HG02981 (cell line): ENCODE measurements around the gene WDR18.

Experiments used
- ATAC-seq: cut with Tn5 transposase; IDR thresholded peaks from one replicate; pipeline ENCODE4 v1.9.1; 2021; ENCODE audit warnings: mild to moderate bottlenecking, moderate library complexity; ENCODE audit not compliant: unreplicated experiment

The WDR18 gene

GRCh38 chr19:991174-991931, 7.2 kb downstream of the WDR18 start:
- ATAC-seq, result no peak

DNA sequence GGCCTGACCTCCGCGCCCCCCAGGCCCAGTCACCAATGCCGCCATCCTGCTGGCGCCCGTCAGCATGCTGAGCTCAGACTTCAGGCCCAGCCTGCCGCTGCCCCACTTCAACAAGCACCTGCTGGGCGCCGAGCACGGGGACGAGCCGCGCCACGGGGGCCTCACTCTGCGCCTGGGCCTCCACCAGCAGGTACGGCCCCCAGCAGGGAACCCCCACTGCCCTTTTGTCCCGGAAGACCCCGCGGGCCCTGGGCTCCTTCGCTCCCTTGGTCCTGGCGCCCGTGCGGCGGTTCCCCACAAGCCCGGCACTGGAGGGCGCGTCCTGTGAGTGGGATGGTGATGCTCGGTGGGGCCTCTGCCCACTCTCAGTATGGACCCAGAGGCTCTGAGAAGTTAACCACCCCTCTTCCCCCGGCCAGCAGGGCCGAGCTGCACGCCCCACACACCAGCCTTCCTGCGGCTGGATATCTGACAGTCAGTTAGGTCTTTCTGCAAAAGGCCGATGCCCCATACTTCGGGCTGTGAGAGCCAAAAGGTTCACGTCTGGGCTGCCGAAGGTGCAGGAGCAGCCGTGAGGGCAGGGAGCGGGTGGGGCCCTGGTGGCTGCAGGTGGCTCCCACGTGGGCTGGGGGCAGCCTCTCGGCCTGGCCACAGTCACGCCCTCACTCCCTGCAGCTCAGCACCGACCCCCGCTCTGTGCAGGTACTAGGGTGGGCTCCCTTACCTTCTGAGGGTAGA, 8.0 kb downstream of the WDR18 start:
- no peak for ATAC-seq

DNA sequence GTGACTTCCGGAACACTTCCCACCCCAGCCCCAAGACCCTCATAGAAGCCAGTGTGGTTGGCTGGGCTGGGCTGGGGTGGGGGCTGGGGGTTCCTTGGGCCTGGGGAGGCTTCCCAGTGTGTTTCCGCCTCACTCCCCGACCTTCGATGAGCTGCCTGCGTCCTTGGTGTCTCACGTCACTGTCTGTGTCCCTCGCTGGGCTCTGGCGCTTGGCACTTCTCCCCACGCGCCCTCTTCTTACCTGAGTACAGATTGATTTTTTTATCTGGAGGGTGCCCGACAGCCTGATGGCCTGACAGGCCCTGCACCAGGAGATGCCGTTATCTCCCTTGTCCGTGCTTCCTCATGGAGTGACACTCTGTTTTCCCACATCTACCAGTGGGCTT, 8.5 kb downstream of the WDR18 start:
- no peak for ATAC-seq

- no peak for ATAC-seq
Measured at GRCh38 chr19:993361-993830, 9.3 kb downstream of the WDR18 start.

GRCh38 chr19:993831-994393, 9.8 kb downstream of the WDR18 start:
- ATAC-seq, result no peak

- no peak for ATAC-seq
Measured at GRCh38 chr19:994516-994915, 10.4 kb downstream of the WDR18 start.

DNA sequence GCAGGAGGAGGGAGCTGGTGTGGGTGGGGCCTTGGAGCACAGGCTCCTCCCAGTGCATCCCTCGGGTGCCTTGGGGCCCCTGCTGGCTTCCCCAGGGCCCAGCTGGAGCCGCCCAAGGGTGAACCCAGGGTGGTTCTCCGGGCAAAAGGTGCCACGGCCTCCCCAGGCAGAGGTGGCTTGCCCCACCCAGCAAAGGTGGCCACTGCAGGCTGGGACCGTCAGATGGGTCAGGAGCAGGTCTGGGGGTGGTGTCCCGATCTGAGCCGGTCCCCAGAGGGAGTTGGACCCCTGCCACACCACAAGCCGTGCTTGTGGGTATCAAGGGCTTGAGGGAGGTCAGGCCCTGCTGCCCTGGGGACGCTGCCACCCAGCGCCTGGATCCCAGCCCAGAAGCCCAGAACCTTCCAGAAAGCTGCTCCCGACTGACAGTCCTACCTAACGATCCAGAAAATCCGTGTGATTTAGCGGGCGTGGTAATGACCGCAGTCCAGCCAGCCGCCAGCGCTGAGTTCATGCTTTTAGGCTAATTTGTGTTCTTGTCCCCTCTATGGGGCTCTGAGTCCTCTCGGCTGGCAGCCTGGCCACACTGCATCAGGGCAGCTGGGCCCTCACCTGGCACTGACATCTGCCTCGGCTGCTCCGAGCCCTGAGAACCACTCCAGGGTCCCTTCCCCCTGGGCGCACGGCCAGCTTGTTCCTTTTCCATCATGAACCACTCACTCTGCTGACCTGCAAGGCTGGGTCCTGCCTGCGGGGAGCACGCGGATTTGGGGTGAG, 11.1 kb downstream of the WDR18 start:
- ATAC-seq, result no peak

GRCh38 chr19:996051-996838, 12.1 kb downstream of the WDR18 start:
- no peak for ATAC-seq

DNA sequence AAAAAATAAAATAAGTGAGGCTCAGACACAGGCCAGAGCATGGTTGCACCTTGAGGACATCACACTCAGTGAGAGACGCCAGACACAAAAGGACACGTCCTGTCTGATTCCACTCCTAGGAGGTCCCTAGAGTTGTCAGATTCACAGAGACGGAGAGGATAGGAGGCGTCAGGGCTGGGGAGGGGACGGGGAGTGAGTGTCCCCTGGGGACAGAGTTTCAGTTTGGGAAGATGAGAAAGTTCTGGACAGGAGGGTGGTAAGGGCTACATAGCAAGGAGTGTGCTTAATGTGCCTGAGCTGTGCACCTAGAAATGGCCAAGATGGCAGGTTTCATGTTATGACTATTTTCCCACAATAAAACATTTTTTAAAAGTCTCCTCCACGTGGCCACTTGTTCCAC, 13.9 kb downstream of the WDR18 start:
- no peak for ATAC-seq

GRCh38 chr19:999379-999719, 15.2 kb downstream of the WDR18 start:
- no peak for ATAC-seq

- no peak for ATAC-seq
Measured at GRCh38 chr19:1000095-1000494, 15.9 kb downstream of the WDR18 start, which contains the start of gene GRIN3B. Gene GRIN3B, plus strand, starts transcription at chr19:1000419. Its CDS starts 19 bp downstream, at chr19:1000438.

DNA sequence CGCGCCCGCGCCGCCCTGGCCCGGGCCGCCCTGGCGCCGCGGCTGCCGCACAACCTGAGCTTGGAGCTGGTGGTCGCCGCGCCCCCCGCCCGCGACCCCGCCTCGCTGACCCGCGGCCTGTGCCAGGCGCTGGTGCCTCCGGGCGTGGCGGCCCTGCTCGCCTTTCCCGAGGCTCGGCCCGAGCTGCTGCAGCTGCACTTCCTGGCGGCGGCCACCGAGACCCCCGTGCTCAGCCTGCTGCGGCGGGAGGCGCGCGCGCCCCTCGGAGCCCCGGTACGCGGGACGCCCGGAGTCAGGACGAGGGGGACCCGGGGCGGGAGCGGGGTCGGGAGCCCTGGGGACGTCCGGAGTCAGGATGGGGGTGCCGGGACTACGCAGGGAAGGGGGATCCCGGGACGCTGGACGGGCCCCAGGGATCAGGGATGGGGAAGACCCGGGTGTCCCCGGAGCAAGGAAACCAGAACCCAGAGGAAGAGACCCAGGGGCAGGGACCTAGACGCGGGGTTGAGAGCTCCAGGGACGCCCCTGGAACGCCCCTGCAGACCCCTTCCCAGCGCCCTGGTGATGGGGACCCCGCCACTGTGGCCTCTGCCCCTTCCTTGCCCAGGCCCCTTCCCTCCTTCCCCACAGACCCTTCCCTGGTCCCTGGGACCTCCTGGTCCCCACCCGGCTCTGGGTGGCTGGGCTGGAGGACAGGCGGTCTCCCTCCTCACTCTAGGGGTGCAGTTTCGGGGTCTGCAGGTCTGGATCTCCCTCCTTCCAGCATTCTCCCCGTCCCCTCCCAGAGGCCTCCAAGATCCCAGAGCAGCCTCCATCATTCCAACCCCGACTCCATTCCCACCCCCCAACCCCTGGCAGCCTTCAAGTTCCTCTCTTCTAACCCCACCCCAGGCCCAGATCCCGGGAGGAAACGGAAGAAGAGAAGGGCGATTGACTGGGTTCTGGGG, 16.7 kb downstream of the WDR18 start:
- no peak for ATAC-seq

DNA sequence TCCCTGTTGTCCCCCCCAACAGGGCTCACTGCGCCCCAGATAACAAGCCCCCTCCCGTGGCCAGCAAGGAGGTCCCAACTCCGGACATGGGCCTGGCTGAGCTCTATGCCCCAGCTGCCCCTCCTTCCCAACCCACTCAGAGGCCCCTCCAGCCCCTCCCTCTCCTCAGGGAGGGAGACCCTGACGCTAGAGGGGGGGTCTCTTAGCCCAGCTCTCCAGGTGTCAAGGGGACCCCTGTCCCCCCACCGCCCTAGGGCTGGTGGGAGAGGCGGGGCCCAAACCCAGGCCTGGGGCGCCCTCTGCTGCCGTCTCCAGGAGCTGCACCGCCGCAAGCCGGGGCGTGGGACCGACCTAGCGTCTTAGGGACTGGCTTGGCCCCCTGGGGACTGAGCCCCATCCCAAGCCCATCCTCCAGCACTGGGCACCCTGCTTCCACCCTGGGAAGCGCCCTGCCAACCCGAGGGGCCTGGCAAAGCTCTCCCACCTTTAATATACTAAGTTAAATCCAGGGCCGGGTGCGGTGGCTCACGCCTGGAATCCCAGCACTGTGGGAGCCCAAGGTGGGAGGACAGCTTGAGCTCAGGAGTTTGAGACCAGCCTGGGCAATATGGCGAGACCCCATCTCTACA, 17.5 kb downstream of the WDR18 start:
- no peak for ATAC-seq

GRCh38 chr19:1002600-1002999, 18.5 kb downstream of the WDR18 start:
- ATAC-seq, result no peak

GRCh38 chr19:1003283-1003682, 19.1 kb downstream of the WDR18 start:
- ATAC-seq, result no peak

DNA sequence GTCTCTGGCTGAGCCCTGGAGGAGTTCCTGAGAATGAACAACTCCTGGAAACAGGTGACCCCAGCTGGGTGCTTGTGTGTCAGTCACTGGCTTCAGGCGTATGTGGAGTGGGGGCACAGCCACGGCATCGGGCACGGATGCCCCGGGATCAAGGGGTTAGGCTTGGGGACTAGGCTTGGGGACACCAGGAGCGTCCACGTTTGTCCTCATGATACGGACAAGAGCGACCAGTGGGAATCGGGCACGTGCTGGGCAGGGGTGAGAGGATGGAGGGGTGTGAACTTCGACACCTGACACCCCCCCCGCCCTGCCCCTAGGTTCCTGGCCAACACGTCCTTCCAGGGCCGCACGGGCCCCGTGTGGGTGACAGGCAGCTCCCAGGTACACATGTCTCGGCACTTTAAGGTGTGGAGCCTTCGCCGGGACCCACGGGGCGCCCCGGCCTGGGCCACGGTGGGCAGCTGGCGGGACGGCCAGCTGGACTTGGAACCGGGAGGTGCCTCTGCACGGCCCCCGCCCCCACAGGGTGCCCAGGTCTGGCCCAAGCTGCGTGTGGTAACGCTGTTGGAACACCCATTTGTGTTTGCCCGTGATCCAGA, 20.2 kb downstream of the WDR18 start:
- no peak for ATAC-seq

DNA sequence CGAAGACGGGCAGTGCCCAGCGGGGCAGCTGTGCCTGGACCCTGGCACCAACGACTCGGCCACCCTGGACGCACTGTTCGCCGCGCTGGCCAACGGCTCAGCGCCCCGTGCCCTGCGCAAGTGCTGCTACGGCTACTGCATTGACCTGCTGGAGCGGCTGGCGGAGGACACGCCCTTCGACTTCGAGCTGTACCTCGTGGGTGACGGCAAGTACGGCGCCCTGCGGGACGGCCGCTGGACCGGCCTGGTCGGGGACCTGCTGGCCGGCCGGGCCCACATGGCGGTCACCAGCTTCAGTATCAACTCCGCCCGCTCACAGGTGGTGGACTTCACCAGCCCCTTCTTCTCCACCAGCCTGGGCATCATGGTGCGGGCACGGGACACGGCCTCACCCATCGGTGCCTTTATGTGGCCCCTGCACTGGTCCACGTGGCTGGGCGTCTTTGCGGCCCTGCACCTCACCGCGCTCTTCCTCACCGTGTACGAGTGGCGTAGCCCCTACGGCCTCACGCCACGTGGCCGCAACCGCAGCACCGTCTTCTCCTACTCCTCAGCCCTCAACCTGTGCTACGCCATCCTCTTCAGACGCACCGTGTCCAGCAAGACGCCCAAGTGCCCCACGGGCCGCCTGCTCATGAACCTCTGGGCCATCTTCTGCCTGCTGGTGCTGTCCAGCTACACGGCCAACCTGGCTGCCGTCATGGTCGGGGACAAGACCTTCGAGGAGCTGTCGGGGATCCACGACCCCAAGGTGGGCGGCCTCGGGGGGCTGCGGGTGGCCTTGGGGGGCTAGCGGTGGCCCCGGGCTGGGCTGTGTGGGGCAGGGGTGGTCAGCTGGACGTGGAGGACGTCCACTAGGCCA, 20.9 kb downstream of the WDR18 start:
- ATAC-seq, result no peak
